Epithelial cell of umbilical artery (primary cell): ENCODE data around the gene SDSL. TPM values are rescaled to one million over a fixed set of nuclear protein-coding genes. Genes with fewer than 3 reads are reported as not detected.

Source experiments
- total RNA-seq: library from RNA; depleted of rRNA; stranded (reverse); fragments of >200 nt; gene quantifications from 2 replicates; pipeline ENCODE4 v1.2.3, GENCODE V29; 2014

The SDSL gene
- 5.8 and 9.7 TPM in 2 replicates for total RNA-seq

GRCh38 chr12:113422030-113422885 is at the start of gene SDSL:
Gene SDSL (plus strand): TSS chr12:113422380. CDS start chr12:113427983, 5,603 bp downstream.

GRCh38 chr12:113403435-113404415 is 18.5 kb upstream of the SDSL start, which contains the start of gene SDS:
Gene SDS (minus strand): TSS chr12:113403887. CDS start chr12:113399708, 4,179 bp downstream.

GRCh38 chr12:113471619-113472171 is 49.5 kb downstream of the SDSL start, which contains the start of gene LHX5:
Gene LHX5 (minus strand): TSS chr12:113471871. CDS start chr12:113471498, 373 bp downstream.

Other genes starting within 250 kb of the SDSL start
- gene DDX54, start 236.9 kb upstream of the SDSL start, total RNA-seq, result 30.5 and 32.2 TPM in 2 replicates
- 20.1 and 21.1 TPM in 2 replicates for gene RITA1, start 236.7 kb upstream of the SDSL start, total RNA-seq
- gene TPCN1, start 200.9 kb upstream of the SDSL start, total RNA-seq, result 3.2 and 6.2 TPM in 2 replicates
- 9.7 and 23.7 TPM in 2 replicates for gene SLC8B1, start 87.3 kb upstream of the SDSL start, total RNA-seq
- 15.3 and 17.2 TPM in 2 replicates for gene PLBD2, start 63.8 kb upstream of the SDSL start, total RNA-seq
- gene SDS, start 18.5 kb upstream of the SDSL start, total RNA-seq, result not detected in 2 replicates
- not detected in 2 replicates for gene LHX5, start 49.5 kb downstream of the SDSL start, total RNA-seq